K562 (cell line): Measurements from ENCODE around the gene PRRX1. TPM values are rescaled to one million over a fixed set of nuclear protein-coding genes. Genes with fewer than 3 reads are reported as not detected.

Source experiments
- ATAC-seq: fragments of 200-7000 bp; cut with Tn5 transposase; 3 replicates; pipeline ENCODE4 v1.9.1; 2020; ENCODE audit warnings: moderate library complexity
- BruUV-seq: library from RNA; stranded (reverse); fragments of 400-500 nt; replicated peaks from 2 replicates; lab custom pipeline; 2021; lab: Mats Ljungman, UMichigan
- CTCF ChIA-PET: fragments of 300-600 bp; formaldehyde crosslinking; extraction: SDS; loops from one replicate; lab custom pipeline; 2021; ENCODE audit warnings: low intra/inter-chr PET ratio; lab: Yijun Ruan, JAX
- POLR2A ChIA-PET: fragments of 300-600, 350-650 bp; sonication (Branson Sonifier 250); formaldehyde crosslinking; extraction: SDS; loops from one replicate; lab custom pipeline; 2021; ENCODE audit warnings: antibody characterized with exemption, inconsistent platforms; lab: Yijun Ruan, JAX
- DNase-seq, 4 experiments: peaks; one replicate each; pipeline versions ENCODE4 v3.0.0 to v3.0.0-alpha.2; 2011 to 2018; ENCODE audit warnings: low spot score in 3 of 4, mixed read lengths in 3 of 4; ENCODE audit errors: extremely low read depth in 1 of 4
- FAIRE-seq: peaks from 2 replicates; lab custom pipeline; 2011; peaks lifted over from hg19 to GRCh38; lab: Jason Lieb, UNC
- H2AFZ ChIP-seq: 2 replicates; pipeline ENCODE4 v1.6.0; 2011; ENCODE audit warnings: low read depth, low read length, control low read depth, inconsistent platforms
- H3K27ac ChIP-seq: fragments of 200-600 bp; 3 replicates; pipeline ENCODE4 v1.8.0; 2011; ENCODE audit warnings: low read depth, mild to moderate bottlenecking, control low read depth, inconsistent platforms, low read length, moderate library complexity, mixed read lengths; ENCODE audit errors: extremely low read depth
- H3K27me3 ChIP-seq, 2 experiments: fragments of 300-600 bp in 1 of 2; 2 replicates in 1 of 2; 3 replicates in 1 of 2; pipeline versions ENCODE4 v1.6.0 to v1.8.0; 2011; ENCODE audit warnings: inconsistent platforms in 2 of 2, low read length in 2 of 2, mild to moderate bottlenecking in 1 of 2, mixed read lengths in 1 of 2, moderate library complexity in 1 of 2; ENCODE audit not compliant: control insufficient read depth in 2 of 2, insufficient read depth in 2 of 2
- H3K36me3 ChIP-seq: fragments of 300-600 bp; 3 replicates; pipeline ENCODE4 v1.8.0; 2011; ENCODE audit warnings: mild to moderate bottlenecking, low read length, inconsistent platforms; ENCODE audit not compliant: control insufficient read depth, insufficient read depth
- H3K4me1 ChIP-seq, 2 experiments: fragments of 200-600 bp in 1 of 2; replicated peaks in 1 of 2; 2 replicates in 1 of 2; 3 replicates in 1 of 2; pipeline versions ENCODE4 v1.5.1 to v1.8.0; 2011; ENCODE audit warnings: inconsistent platforms in 2 of 2, low read length in 2 of 2, mild to moderate bottlenecking in 1 of 2, mixed read lengths in 1 of 2, moderate library complexity in 1 of 2; ENCODE audit not compliant: control insufficient read depth in 2 of 2, insufficient read depth in 2 of 2
- H3K4me2 ChIP-seq: 2 replicates; pipeline ENCODE4 v1.6.1; 2011; ENCODE audit warnings: low read length, control low read depth, inconsistent platforms, mixed read lengths; ENCODE audit not compliant: insufficient read depth
- H3K4me3 ChIP-seq: fragments of 200-600 bp; sonication (generic), shearing (Covaris generic); 2 replicates; pipeline ENCODE4 v1.5.1; 2016; ENCODE audit warnings: control low read depth, inconsistent platforms
- H3K79me2 ChIP-seq: fragments of 200-600 bp; 3 replicates; pipeline ENCODE4 v1.8.0; 2011; ENCODE audit warnings: low read length, inconsistent platforms; ENCODE audit not compliant: control insufficient read depth, insufficient read depth
- H3K9ac ChIP-seq, 2 experiments: 2 replicates each; pipeline versions ENCODE4 v1.6.0 to v1.6.1; 2011; ENCODE audit warnings: low read depth in 2 of 2, low read length in 2 of 2, control low read depth in 1 of 2, inconsistent platforms in 1 of 2, mild to moderate bottlenecking in 1 of 2, mixed read lengths in 1 of 2; ENCODE audit not compliant: insufficient read depth in 1 of 2
- H3K9me1 ChIP-seq: one replicate; pipeline ENCODE4 v1.6.0; 2011; ENCODE audit warnings: inconsistent platforms, mild to moderate bottlenecking, low read length, moderate library complexity; ENCODE audit not compliant: control insufficient read depth, insufficient read depth
- H3K9me3 ChIP-seq: replicated peaks from 2 replicates; pipeline ENCODE4 v1.5.1; 2011; ENCODE audit warnings: low read depth, low read length, inconsistent platforms; ENCODE audit not compliant: control insufficient read depth, insufficient read depth
- H4K20me1 ChIP-seq: replicated peaks from 2 replicates; pipeline ENCODE4 v1.6.1; 2011; ENCODE audit warnings: low read length, inconsistent platforms, mixed read lengths; ENCODE audit not compliant: control insufficient read depth, insufficient read depth
- NONO ChIP-seq, 2 experiments: fragments of 200-400 bp in 1 of 2; fragments of 450-650 bp in 1 of 2; formaldehyde crosslinking in 1 of 2; IDR thresholded peaks; 2 replicates each; pipeline ENCODE4 v1.6.1; 2017; ENCODE audit warnings: low read depth in 2 of 2, mild to moderate bottlenecking in 2 of 2, moderate library complexity in 2 of 2, low read length in 1 of 2
- ZFP36 ChIP-seq: fragments of 150-350 bp; IDR thresholded peaks from 2 replicates; pipeline ENCODE4 v1.6.1; 2018; ENCODE audit warnings: low read length, low read depth; ENCODE audit not compliant: partially characterized antibody
- ZZZ3 ChIP-seq: fragments of 450-650 bp; IDR thresholded peaks from 2 replicates; pipeline ENCODE4 v1.6.1; 2016; ENCODE audit warnings: antibody characterized with exemption, mild to moderate bottlenecking, moderate library complexity
- WGBS: fragments of 100-300 bp; shearing (Covaris generic); methylation state at CpG from one replicate; pipeline ENCODE4 v1.1.6; 2016; ENCODE audit warnings: low coverage, mixed read lengths; ENCODE audit not compliant: insufficient coverage; ENCODE audit errors: missing lambda C conversion rate; 5-methylcytosine and 5-hydroxymethylcytosine counted together
- in situ Hi-C: fragments of 300-500 bp; cut with MboI; formaldehyde crosslinking; loops from 4 replicates; pipeline ENCODE4 v1.15.0; 2018; ENCODE audit warnings: inconsistent platforms, mixed read lengths
- intact Hi-C: fragments of 100-400 bp; cut with micrococcal nuclease; formaldehyde crosslinking; loops from 2 replicates; pipeline ENCODE4 v1.14.2; 2022
- polyA plus RNA-seq, 8 experiments: library from polyadenylated mRNA; depleted of rRNA in 4 of 8; stranded (reverse) in 5 of 8; unstranded in 3 of 8; fragments of >200 nt; fragmentation: Nextera tagmentation in 2 of 8; fragmentation: Illumina TruSeq in 1 of 8; extraction: Ambion mirVana in 2 of 8; extraction: Trizol in 1 of 8; gene quantifications; 2 replicates each; pipeline versions ENCODE4 v1.2.1 to v1.2.3, GENCODE V29; 2011 to 2014; ENCODE audit warnings: inconsistent platforms in 1 of 8, missing spikeins in 1 of 8
- total RNA-seq, 7 experiments: library from RNA; depleted of rRNA in 6 of 7; stranded (reverse); fragments of >200 nt in 6 of 7; fragmentation: Illumina TruSeq in 2 of 7; extraction: Trizol in 2 of 7; gene quantifications; 2 replicates each; pipeline versions ENCODE4 v1.2.1 to v1.2.3, GENCODE V29; 2011 to 2021; ENCODE audit warnings: low replicate concordance in 1 of 7
- TF ChIP-seq, protein P1 (sequence below): sonication (generic); formaldehyde crosslinking; IDR thresholded peaks from 2 replicates; pipeline ENCODE4 v1.8.1; 2023; ENCODE audit warnings: mild to moderate bottlenecking, missing genetic modification reagents

The PRRX1 gene
- total and polyA plus RNA-seq, 9 of the 15 experiments (the other 6 are each of a cell fraction or from before 2014, with no cell fraction given) = not detected

DNA sequence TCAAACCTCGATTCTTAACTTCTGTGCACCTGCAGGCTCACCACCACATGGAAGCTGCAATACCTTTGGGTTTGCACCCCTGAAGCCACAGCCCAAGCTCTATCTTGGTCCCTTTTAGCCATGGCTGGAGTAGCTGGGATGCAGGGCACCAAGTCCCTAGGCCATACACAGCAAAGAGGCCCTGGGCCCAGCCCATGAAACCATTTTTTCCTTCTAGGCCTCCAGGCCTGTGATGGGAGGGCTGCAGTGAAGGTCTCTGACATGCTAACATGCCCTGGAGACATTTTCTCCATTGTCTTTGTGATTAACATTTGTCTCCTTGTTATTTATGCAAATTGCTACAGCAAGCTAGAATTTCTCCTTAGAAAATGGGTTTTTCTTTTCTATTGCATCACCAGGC lies 79.2 kb downstream of the PRRX1 start:
- no peak for TF ChIP-seq NONO (IDR thresholded peaks at IDR 0.05; ENCODE audit: low read depth in 2 of 2, low read length in 1 of 2)
- TF ChIP-seq ZFP36 = peak; percentile 8
- TF ChIP-seq ZZZ3 = no peak
- TF ChIP-seq, protein P1, sequence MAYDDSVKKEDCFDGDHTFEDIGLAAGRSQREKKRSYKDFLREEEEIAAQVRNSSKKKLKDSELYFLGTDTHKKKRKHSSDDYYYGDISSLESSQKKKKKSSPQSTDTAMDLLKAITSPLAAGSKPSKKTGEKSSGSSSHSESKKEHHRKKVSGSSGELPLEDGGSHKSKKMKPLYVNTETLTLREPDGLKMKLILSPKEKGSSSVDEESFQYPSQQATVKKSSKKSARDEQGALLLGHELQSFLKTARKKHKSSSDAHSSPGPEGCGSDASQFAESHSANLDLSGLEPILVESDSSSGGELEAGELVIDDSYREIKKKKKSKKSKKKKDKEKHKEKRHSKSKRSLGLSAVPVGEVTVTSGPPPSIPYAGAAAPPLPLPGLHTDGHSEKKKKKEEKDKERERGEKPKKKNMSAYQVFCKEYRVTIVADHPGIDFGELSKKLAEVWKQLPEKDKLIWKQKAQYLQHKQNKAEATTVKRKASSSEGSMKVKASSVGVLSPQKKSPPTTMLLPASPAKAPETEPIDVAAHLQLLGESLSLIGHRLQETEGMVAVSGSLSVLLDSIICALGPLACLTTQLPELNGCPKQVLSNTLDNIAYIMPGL (CRISPR knock-in tag) = no peak
- no peak for FAIRE-seq

More for the DNA sequence above, 79.2 kb downstream of the PRRX1 start:
- CTCF ChIA-PET = no interaction called here
- peaks cover 2% of the 10 kb centered on the region; the same call in 1 of the 2 replicates for H3K9me3 ChIP-seq
- H3K9ac ChIP-seq = no peak overlapping the region
- no peak overlapping the region for H2AFZ ChIP-seq
- H4K20me1 ChIP-seq = no peaks in the 10 kb centered on the region
- no peaks in the 10 kb centered on the region for H3K4me1 ChIP-seq
- H3K27me3 ChIP-seq = no peaks in the 10 kb centered on the region
- H3K79me2 ChIP-seq = no peaks in the 10 kb centered on the region
- POLR2A ChIA-PET = no interaction called here
- DNase-seq = no peak
- ATAC-seq = no peak
- no peak overlapping the region for H3K4me2 ChIP-seq
- H3K4me3 ChIP-seq = no peak overlapping the region
- intact Hi-C loops = no loop called here
- no peaks in the 10 kb centered on the region for H3K9me1 ChIP-seq
- no peak overlapping the region for H3K27ac ChIP-seq
- no peaks in the 10 kb centered on the region for H3K36me3 ChIP-seq
- WGBS = 0% methylated on average over 1 of the region's 1 CpG
- in situ Hi-C loops = no loop called here
- no TSS peak for BruUV-seq
